Measurements from ENCODE around the gene NUDT9.
"Not testable (repeated sequence)": the region's sequence is repeated elsewhere in the genome, so short reads cannot be mapped to it uniquely, and the experiment has no call there.

Gene NUDT9

DNA sequence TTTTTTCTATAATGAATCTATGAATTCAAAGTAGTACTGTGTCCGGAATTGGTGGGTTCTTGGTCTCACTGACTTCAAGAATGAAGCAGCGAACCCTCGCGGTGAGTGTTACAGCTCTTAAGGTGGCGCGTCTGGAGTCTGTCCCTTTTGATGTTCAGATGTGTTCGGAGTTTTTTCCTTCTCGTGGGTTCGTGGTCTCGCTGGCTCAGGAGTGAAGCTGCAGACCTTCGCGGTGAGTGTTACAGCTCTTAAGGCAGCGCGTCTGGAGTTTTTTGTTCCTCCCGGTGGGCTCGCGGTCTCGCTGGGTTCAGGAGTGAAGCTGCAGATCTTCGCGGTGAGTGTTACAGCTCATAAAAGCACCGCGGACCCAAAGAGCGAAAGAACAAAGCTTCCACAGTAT is 27.3 kb upstream of the NUDT9 start:
- not testable (repeated sequence) for H3K4me1 Mint-ChIP-seq; H3K27ac Mint-ChIP-seq; ATAC-seq (replicated peaks)

DNA sequence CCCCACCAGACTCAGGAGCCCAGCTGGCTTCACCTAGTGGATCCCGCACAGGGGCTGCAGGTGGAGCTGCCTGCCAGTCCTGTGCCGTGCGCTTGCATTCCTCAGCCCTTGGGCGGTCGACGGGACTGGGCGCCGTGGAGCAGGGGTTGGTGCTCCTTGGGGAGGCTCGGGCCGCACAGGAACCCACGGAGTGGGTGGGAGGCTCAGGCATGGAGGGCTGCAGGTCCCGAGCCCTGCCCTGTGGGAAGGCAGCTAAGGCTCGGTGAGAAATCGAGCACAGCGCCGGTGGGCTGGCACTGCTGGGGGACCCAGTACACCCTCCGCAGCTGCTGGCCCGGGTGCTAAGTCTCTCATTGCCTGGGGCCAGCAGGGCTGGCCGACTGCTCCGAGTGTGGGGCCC is 26.5 kb upstream of the NUDT9 start:
- not testable (repeated sequence) for DNase-seq; H3K9me3 Mint-ChIP-seq; H3K36me3 Mint-ChIP-seq; ATAC-seq (replicated peaks); H3K4me3 Mint-ChIP-seq; H3K4me1 Mint-ChIP-seq; H3K27me3 Mint-ChIP-seq; H3K27ac Mint-ChIP-seq

More for the DNA sequence above, 27.3 kb upstream of the NUDT9 start:
- H3K27me3 Mint-ChIP-seq, H3K36me3 Mint-ChIP-seq, DNase-seq, H3K4me3 Mint-ChIP-seq, H3K9me3 Mint-ChIP-seq: not testable (repeated sequence)

DNA sequence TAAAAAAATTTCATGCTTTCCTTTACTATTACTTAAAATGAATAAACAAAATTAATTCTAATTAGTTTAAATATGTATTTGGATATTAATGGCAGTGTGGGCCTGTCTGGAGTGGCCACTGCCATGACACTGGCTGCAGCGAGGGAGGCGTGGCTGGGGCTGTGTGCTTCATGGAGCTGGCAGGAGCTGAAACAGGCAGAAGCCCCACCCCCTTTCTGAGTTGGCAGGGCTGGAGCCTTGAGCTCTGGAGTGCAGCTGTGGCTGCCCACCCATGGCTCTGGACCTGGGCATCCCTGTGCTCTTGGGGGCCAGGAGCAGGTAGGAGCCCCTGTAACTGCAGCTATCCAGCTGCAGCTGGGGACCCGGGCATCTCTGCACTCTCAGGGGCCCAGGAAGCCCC is 23.2 kb upstream of the NUDT9 start:
- peaks cover 0 to 2% of the 10 kb centered on the region in 2 donors for H3K36me3 Mint-ChIP-seq
- no peak for ATAC-seq (replicated peaks)
- H3K4me1 Mint-ChIP-seq: no peaks in the 10 kb centered on the region
- H3K27ac Mint-ChIP-seq: no peak overlapping the region
- no peak overlapping the region for H3K4me3 Mint-ChIP-seq
- no peak for DNase-seq
- no peaks in the 10 kb centered on the region for H3K27me3 Mint-ChIP-seq
- no peaks in the 10 kb centered on the region for H3K9me3 Mint-ChIP-seq

DNA sequence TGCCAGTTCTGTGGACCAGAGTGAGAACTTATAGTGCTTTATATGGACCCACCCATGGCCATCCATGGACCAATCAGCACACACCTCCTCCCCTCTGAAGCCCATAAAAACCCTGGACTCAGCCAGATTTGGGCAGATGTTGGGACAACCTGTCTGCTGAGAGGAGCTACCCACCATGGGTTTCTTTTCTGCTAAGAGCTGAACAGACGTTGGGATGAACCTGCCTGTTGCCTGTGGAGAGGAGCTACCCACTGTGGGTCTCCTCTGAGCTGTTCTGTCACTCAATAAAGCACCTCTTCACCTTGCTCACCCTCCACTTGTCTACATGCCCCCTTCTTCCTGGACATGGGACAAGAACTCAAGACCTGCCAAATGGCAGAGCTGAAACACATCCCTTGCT is 22.4 kb upstream of the NUDT9 start:
- DNase-seq (no peak), ATAC-seq (replicated peaks) (no peak)
- Mint-ChIP-seq H3K9me3 (no peaks in the 10 kb centered on the region), H3K36me3 (peaks cover 0 to 2% of the 10 kb centered on the region in 2 donors), H3K27ac (no peak overlapping the region), H3K4me3 (no peak overlapping the region), H3K4me1 (no peaks in the 10 kb centered on the region), H3K27me3 (no peaks in the 10 kb centered on the region)

DNA sequence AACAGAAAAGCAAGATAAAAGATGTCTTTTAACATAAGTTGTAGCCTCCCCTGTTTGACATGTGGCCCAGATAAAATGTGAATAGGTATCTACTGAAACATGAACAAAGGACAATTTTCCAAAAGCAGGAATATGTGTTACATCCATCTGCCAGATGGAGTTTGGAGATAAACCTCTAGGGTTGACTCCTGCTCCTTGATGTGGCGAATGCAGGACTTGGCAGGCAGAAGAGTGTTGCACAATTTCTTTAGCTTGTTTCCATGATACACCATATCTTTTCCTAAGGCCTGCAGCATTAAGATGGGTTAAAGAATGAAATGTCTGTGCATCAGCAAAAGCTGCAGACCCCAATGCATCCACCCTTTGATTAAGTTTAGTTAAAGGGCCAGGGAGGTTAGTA is 18.6 kb upstream of the NUDT9 start:
- ATAC-seq (replicated peaks); H3K36me3 Mint-ChIP-seq; H3K4me3 Mint-ChIP-seq; H3K27ac Mint-ChIP-seq; H3K27me3 Mint-ChIP-seq; H3K9me3 Mint-ChIP-seq; DNase-seq: not testable (repeated sequence)
- peaks cover 5 to 21% of the 10 kb centered on the region in 2 donors for H3K4me1 Mint-ChIP-seq

DNA sequence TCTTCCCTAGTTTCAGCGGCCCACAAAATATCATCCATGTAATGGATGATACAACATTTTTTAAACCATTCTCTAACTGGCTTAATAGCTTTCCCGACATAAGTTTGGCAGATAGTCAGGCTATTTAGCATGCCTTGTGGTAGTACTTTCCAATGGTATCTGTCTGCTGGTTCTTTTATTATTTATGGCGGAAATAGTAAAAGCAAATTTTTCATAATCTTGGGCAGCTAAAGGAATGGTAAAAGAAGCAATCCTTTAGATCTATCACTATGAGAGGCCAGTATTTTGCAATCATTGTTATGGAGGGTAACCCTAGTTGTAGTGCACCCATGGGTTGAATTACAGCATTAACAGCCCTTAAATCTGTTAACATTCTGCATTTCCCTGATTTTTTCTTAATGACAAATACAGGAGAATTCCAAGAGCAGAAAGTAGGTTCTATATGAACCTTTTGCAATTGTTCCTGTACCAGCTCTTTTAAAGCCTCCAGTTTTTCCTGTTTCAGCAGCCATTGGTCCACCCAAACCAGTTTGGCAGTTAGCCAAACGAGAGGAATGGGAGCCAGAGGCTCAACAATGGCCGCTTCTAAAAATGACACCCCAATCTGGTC is 17.1 kb upstream of the NUDT9 start:
- peaks cover 8 to 11% of the 10 kb centered on the region in 2 donors for H3K27me3 Mint-ChIP-seq
- peaks cover 5 to 21% of the 10 kb centered on the region in 2 donors for H3K4me1 Mint-ChIP-seq
- DNase-seq (no peak), ATAC-seq (replicated peaks) (no peak)
- H3K4me3 Mint-ChIP-seq: no peak overlapping the region
- peaks cover 0 to 2% of the 10 kb centered on the region in 2 donors for H3K36me3 Mint-ChIP-seq
- no peak overlapping the region for H3K27ac Mint-ChIP-seq
- no peaks in the 10 kb centered on the region for H3K9me3 Mint-ChIP-seq

DNA sequence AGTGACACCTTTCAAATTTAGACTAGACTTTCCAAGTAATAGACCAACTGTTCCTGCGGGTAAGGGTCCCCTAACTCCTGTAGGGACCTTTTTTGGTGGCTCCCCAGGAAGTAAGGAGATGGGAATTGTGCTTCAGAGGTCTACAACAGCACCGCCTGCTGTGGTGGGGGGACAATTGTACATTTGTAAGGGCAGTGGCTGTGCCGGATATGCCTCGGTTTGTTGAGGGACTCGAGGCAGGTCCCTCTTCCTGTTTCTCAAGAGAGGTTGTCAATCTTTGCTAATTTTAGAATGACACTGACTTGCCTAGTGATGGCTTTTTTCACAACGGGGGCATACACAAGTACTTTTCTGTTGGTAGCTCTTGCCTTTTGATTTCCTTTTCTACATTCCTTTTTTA is 15.9 kb upstream of the NUDT9 start:
- Mint-ChIP-seq H3K27ac (peak overlapping the region; percentile 67), H3K9me3 (no peaks in the 10 kb centered on the region), H3K36me3 (peaks cover 0 to 2% of the 10 kb centered on the region in 2 donors), H3K4me3 (peak overlapping the region; percentile 66 to 73), H3K4me1 (peaks cover 5 to 21% of the 10 kb centered on the region in 2 donors), H3K27me3 (peaks cover 12 to 14% of the 10 kb centered on the region in 2 donors)
- DNase-seq (peak; percentile 13), ATAC-seq (replicated peaks) (peak; percentile 78 to 79)

DNA sequence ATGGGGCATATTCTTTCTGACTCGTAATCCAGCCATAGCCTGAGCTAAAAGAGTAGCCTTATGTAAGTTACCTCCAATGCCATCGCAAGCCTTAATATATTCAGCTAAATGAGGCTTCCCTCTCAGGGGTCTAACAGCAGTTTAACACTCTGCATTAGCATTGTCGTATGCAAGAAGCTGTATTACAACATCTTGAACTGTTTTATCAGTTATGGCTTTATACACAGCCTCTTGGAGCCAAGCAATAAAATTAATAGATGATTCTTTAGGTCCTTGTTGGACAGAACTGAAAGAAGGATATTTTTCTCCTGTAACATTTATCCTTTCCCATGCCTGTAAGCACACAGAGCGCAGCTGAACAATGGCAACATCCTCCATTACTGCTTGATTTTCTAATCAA is 15.5 kb upstream of the NUDT9 start:
- peaks cover 12 to 14% of the 10 kb centered on the region in 2 donors for H3K27me3 Mint-ChIP-seq
- not testable (repeated sequence) for ATAC-seq (replicated peaks); DNase-seq; H3K36me3 Mint-ChIP-seq; H3K9me3 Mint-ChIP-seq
- H3K27ac Mint-ChIP-seq: peak overlapping the region; percentile 32
- peak overlapping the region; percentile 66 to 73 for H3K4me3 Mint-ChIP-seq
- H3K4me1 Mint-ChIP-seq: peaks cover 5 to 21% of the 10 kb centered on the region in 2 donors

DNA sequence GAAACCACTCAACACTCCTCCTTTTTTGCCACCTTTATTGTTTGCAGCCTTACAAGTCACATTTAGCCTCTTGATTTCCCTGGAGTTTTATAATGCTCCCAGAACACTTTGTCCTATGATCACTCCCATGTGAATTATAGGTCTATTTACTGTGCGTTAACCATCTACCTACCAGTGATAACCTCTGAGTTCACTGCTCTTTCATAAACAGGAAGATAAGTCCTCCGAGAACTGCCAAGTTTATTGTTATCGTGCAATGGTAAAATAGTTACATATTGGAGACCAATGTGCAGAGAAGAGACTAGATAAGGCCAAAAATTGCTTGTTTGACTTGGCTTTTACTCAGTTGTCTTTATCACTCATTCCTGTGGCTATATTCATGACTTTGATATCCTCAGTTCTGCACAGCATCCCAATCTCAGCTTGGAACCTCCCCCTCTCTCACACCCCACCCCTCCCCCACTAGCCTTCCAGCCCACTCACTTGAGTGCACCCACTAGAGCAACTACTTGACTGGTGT is 12.9 kb upstream of the NUDT9 start:
- Mint-ChIP-seq H3K4me3 (no peak overlapping the region), H3K27ac (no peak overlapping the region), H3K9me3 (peaks cover 0 to 3% of the 10 kb centered on the region in 2 donors), H3K36me3 (no peaks in the 10 kb centered on the region), H3K4me1 (peaks cover 5 to 21% of the 10 kb centered on the region in 2 donors), H3K27me3 (peaks cover 14 to 16% of the 10 kb centered on the region in 2 donors)
- ATAC-seq (replicated peaks): no peak
- DNase-seq: no peak

DNA sequence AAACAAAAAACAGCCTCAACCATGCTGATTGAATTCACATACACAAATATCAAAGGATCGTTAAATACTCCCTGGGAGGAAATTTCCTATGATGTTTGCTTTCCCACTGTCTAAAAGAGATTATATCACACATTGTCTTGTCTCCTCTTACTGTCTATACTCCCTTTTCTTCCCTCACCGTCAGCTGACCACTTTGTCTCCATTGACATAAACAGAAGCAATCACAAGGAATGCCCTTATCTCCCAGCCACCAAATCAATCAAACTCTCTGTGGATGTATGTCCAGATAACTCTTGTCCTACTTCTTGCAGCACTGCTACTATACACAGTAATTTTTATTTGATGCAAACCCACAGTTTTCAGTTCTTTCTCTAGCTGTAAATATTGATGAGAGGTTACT is 12.2 kb upstream of the NUDT9 start:
- H3K27me3 Mint-ChIP-seq: peaks cover 14 to 16% of the 10 kb centered on the region in 2 donors

DNA sequence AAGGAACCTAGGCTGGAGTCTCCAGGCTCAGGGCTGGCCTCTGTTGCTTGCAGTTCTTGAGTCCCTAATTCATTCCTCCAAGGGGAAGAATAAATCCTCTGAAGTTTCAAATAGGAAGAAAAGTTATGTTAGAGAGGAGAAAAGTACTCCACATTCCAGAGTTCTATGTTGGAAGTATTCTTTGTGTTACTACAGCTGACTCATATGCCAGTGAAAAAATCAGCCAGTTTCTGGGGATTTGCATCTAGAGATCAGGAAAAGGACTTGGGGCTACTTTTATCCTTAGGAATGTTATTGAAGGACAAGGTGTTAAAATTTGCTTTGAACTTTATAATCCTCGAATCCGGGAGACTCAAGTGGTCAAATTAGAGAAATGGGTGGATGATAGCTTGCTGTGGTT is 11.7 kb upstream of the NUDT9 start:
- DNase-seq (no peak), ATAC-seq (replicated peaks) (no peak)
- Mint-ChIP-seq H3K4me3 (no peak overlapping the region), H3K36me3 (no peaks in the 10 kb centered on the region), H3K27me3 (peaks cover 14 to 16% of the 10 kb centered on the region in 2 donors), H3K27ac (no peak overlapping the region), H3K4me1 (peaks cover 5 to 21% of the 10 kb centered on the region in 2 donors), H3K9me3 (peaks cover 0 to 3% of the 10 kb centered on the region in 2 donors)

More for the DNA sequence above, 12.2 kb upstream of the NUDT9 start:
- H3K4me3 Mint-ChIP-seq: no peak overlapping the region
- H3K4me1 Mint-ChIP-seq: peaks cover 5 to 21% of the 10 kb centered on the region in 2 donors
- DNase-seq (no peak), ATAC-seq (replicated peaks) (no peak)
- no peaks in the 10 kb centered on the region for H3K36me3 Mint-ChIP-seq
- H3K27ac Mint-ChIP-seq: no peak overlapping the region
- H3K9me3 Mint-ChIP-seq: peaks cover 0 to 3% of the 10 kb centered on the region in 2 donors

DNA sequence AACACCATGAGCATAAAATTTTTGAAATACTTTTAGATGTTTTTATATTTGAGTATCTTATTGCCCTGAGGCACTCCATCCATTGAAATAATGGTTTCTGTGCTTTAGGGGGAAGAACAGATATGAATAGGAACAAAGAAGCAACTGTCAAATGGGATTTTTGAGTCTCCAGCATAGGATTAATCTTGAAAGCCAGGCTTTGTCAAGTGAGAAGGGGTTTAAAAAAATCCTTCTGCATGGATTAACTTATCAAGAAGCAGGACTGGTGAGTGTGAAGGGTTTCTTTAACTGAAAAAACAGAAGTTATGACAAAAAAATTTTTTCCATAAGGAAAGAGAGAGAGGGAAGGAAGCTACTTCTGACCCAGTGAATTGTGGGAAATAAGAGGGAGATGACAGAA is 7.6 kb upstream of the NUDT9 start:
- Mint-ChIP-seq H3K4me3 (no peak overlapping the region), H3K36me3 (no peaks in the 10 kb centered on the region), H3K4me1 (no peaks in the 10 kb centered on the region), H3K27me3 (peaks cover 9 to 11% of the 10 kb centered on the region in 2 donors), H3K9me3 (peaks cover 0 to 3% of the 10 kb centered on the region in 2 donors), H3K27ac (no peak overlapping the region)
- ATAC-seq (replicated peaks) (no peak), DNase-seq (no peak)

DNA sequence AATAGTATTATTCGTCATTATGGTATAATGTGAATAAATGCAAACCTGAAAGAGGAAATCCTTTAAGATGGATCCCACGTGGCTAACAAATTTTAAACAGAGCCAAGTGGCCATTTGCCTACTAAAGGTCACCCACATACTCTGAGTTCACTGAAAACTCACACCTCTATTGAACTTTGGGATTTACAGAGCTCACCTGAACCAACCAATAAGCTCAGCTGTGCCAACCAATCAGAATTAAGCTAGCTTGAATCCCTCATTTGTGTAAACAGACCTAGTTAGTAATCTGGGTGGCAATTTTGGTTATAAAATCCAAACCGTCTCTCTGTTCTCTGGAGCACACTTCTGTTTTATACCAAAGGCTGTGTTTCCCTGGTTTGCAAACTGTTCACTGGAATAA is 5.4 kb upstream of the NUDT9 start:
- H3K27me3 Mint-ChIP-seq: peaks cover 0 to 4% of the 10 kb centered on the region in 2 donors
- H3K9me3 Mint-ChIP-seq: peaks cover 0 to 3% of the 10 kb centered on the region in 2 donors
- no peak overlapping the region for H3K27ac Mint-ChIP-seq
- H3K4me3 Mint-ChIP-seq: no peak overlapping the region
- peaks cover 3 to 9% of the 10 kb centered on the region in 2 donors for H3K4me1 Mint-ChIP-seq
- no peaks in the 10 kb centered on the region for H3K36me3 Mint-ChIP-seq
- DNase-seq (no peak), ATAC-seq (replicated peaks) (no peak)

DNA sequence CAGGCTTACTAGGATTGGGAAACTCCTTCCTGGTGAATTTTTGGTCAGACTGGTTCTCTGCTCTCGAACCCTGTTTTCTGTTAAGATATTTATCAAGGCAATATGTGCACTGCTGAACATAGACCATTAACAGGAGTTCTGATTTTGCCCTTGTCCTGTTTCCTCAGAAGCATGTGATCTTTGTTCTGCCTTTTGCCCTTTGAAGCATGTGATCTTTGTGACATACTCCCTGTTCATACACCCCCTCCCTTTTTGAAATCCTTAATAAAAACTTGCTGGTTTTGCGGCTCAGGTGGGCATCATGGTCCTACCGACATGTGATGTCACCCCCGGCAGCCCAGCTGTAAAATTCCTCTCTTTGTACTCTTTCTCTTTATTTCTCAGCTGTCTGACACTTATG is 4.0 kb upstream of the NUDT9 start:
- not testable (repeated sequence) for H3K36me3 Mint-ChIP-seq; DNase-seq; ATAC-seq (replicated peaks); H3K27me3 Mint-ChIP-seq; H3K9me3 Mint-ChIP-seq; H3K4me3 Mint-ChIP-seq; H3K4me1 Mint-ChIP-seq; H3K27ac Mint-ChIP-seq

DNA sequence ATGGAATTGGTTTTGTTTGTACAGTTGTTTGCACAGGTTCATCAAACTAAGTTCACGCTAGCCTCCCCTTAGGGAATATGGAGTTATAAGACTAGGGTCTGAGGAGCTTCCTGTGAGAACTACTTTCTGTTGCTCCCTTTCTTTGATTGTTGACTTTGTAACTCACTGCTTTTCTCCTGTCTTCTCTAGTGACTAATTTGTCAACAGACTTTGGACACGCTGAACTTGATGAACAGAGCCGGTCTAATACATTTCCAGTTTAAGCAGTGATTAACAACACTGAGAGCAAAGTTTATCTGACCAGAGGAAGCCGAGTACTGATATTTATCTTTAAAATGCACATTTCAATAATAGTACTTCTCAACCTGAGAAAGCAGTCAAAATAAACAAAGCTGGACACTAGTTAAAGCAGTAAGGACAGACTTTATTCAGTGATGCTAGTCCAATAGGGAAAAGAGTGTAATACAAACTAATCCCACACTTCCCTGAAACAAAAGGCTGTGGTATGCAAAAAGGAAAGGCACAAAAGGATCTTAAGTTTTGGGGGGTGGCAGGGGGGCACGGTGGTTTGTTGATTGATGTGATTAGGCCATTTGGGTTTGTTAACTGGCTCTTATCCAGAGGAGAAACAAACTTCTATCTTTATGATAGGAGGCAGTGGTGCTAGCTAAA is 2.7 kb upstream of the NUDT9 start:
- ATAC-seq (replicated peaks) (no peak), DNase-seq (no peak)
- Mint-ChIP-seq H3K27me3 (no peaks in the 10 kb centered on the region), H3K4me3 (no peak overlapping the region), H3K4me1 (peaks cover 5 to 20% of the 10 kb centered on the region in 2 donors), H3K36me3 (peaks cover 0 to 2% of the 10 kb centered on the region in 2 donors), H3K9me3 (no peaks in the 10 kb centered on the region), H3K27ac (no peak overlapping the region)
